C4-2B (cell line): ENCODE measurements around the gene SMARCC1.
"Not testable (repeated sequence)": the region's sequence is repeated elsewhere in the genome, so short reads cannot be mapped to it uniquely, and the experiment has no call there.

Experiments
- H3K27ac ChIP-seq: fragments of 450-650 bp; 2 replicates; pipeline ENCODE4 v1.5.1; 2017
- CTCF ChIP-seq: fragments of 450-650 bp; conservative IDR thresholded peaks from 2 replicates; pipeline ENCODE4 v1.5.1; 2017; ENCODE audit warnings: mild to moderate bottlenecking
- ZFX ChIP-seq: fragments of 450-650 bp; IDR thresholded peaks from 2 replicates; pipeline ENCODE4 v1.6.1; 2017

Gene SMARCC1

GRCh38 chr3:47781685-47782445 lies at the start of gene SMARCC1:
Gene SMARCC1 (minus strand): TSS chr3:47781893. CDS start chr3:47781797, 96 bp downstream.
- TF ChIP-seq ZFX (peak; percentile 85; the same call in 1 of the 2 replicates), CTCF (no peak)
- H3K27ac ChIP-seq, result peak within 1 kb of the TSS; percentile 85

GRCh38 chr3:47829482-47829881 lies 47.8 kb upstream of the SMARCC1 start:
- H3K27ac ChIP-seq, result not testable (repeated sequence)

- TF ChIP-seq ZFX (no peak), CTCF (no peak)
- peak overlapping the region; percentile 92 for H3K27ac ChIP-seq
These were observed 43.9 kb upstream of the SMARCC1 start for GRCh38 chr3:47825590-47825989.

GRCh38 chr3:47824541-47825473 lies 43.1 kb upstream of the SMARCC1 start:
- TF ChIP-seq CTCF (peak; percentile 97), ZFX (peak; percentile 98)
- H3K27ac ChIP-seq, result peak overlapping the region; percentile 92

- TF ChIP-seq CTCF (no peak), ZFX (no peak)
- no peak overlapping the region for H3K27ac ChIP-seq
These were observed 35.9 kb upstream of the SMARCC1 start for GRCh38 chr3:47817609-47818008.

GRCh38 chr3:47813551-47814177 lies 32.0 kb upstream of the SMARCC1 start:
- TF ChIP-seq CTCF, result no peak
- no peak for TF ChIP-seq ZFX
- H3K27ac ChIP-seq, result no peak overlapping the region

GRCh38 chr3:47804577-47804976 lies 22.9 kb upstream of the SMARCC1 start:
- H3K27ac ChIP-seq, result no peak overlapping the region
- TF ChIP-seq CTCF (no peak), ZFX (no peak)
